ENCODE data around the gene P2RX4.
"Not testable (repeated sequence)": the region's sequence is repeated elsewhere in the genome, so short reads cannot be mapped to it uniquely, and the experiment has no call there.

P2RX4 gene

GRCh38 chr12:121223292-121224285 is 13.7 kb downstream of the P2RX4 start:
- DNase-seq (ENCODE audit: low read depth): peak; percentile 31

- no peak for DNase-seq (ENCODE audit: low read depth)
Observed at GRCh38 chr12:121224591-121224990, 14.7 kb downstream of the P2RX4 start.

- DNase-seq (ENCODE audit: low read depth): no peak
Observed at GRCh38 chr12:121226399-121226798, 16.5 kb downstream of the P2RX4 start.

- not testable (repeated sequence) for DNase-seq (ENCODE audit: low read depth)
Observed at GRCh38 chr12:121226871-121227270, 16.9 kb downstream of the P2RX4 start.

GRCh38 chr12:121227294-121227693 is 17.4 kb downstream of the P2RX4 start:
- DNase-seq (ENCODE audit: low read depth): no peak

- DNase-seq (ENCODE audit: low read depth): no peak
Observed at GRCh38 chr12:121228919-121229665, 19.2 kb downstream of the P2RX4 start.

GRCh38 chr12:121229826-121230537 is 20.1 kb downstream of the P2RX4 start:
- peak; percentile 79 for DNase-seq (ENCODE audit: low read depth)

GRCh38 chr12:121230538-121230907 is 20.6 kb downstream of the P2RX4 start:
- no peak for DNase-seq (ENCODE audit: low read depth)

GRCh38 chr12:121232163-121232562 is 22.2 kb downstream of the P2RX4 start:
- no peak for DNase-seq (ENCODE audit: low read depth)

- DNase-seq (ENCODE audit: low read depth): no peak
Observed at GRCh38 chr12:121232977-121233627, 23.2 kb downstream of the P2RX4 start.

GRCh38 chr12:121233628-121234020 is 23.7 kb downstream of the P2RX4 start:
- no peak for DNase-seq (ENCODE audit: low read depth)

GRCh38 chr12:121236776-121237175 is 26.8 kb downstream of the P2RX4 start:
- no peak for DNase-seq (ENCODE audit: low read depth)

- DNase-seq (ENCODE audit: low read depth): no peak
Observed at GRCh38 chr12:121237415-121237814, 27.5 kb downstream of the P2RX4 start.

- DNase-seq (ENCODE audit: low read depth): no peak
Observed at GRCh38 chr12:121238086-121238485, 28.2 kb downstream of the P2RX4 start.

- DNase-seq (ENCODE audit: low read depth): no peak
Observed at GRCh38 chr12:121238604-121239350, 28.8 kb downstream of the P2RX4 start.

- no peak for DNase-seq (ENCODE audit: low read depth)
Observed at GRCh38 chr12:121239351-121240061, 29.6 kb downstream of the P2RX4 start.

- no peak for DNase-seq (ENCODE audit: low read depth)
Observed at GRCh38 chr12:121240062-121240420, 30.1 kb downstream of the P2RX4 start.

GRCh38 chr12:121240484-121241101 is 30.7 kb downstream of the P2RX4 start:
- no peak for DNase-seq (ENCODE audit: low read depth)

- DNase-seq (ENCODE audit: low read depth): no peak
Observed at GRCh38 chr12:121241156-121241970, 31.4 kb downstream of the P2RX4 start.

All from EH (cell line).